IPS-15b (cell line): ENCODE results near the gene SDCCAG8.

ENCODE experiments used
- H3K27me3 ChIP-seq: one replicate; pipeline ENCODE4 v1.6.1; 2013; ENCODE audit warnings: low read length; ENCODE audit not compliant: control insufficient read depth, insufficient read depth
- H3K36me3 ChIP-seq: one replicate; pipeline ENCODE4 v1.6.1; 2013; ENCODE audit warnings: low read length; ENCODE audit not compliant: control insufficient read depth, insufficient read depth
- H3K4me1 ChIP-seq: one replicate; pipeline ENCODE4 v1.6.1; 2013; ENCODE audit warnings: mild to moderate bottlenecking, low read length; ENCODE audit not compliant: control insufficient read depth, insufficient read depth
- H3K4me3 ChIP-seq: one replicate; pipeline ENCODE4 v1.5.1; 2013; ENCODE audit warnings: low read depth, low read length
- H3K9ac ChIP-seq: one replicate; pipeline ENCODE4 v1.6.1; 2013; ENCODE audit warnings: low read depth, mild to moderate bottlenecking, low read length
- H3K9me3 ChIP-seq: one replicate; pipeline ENCODE4 v1.6.1; 2013; ENCODE audit warnings: mild to moderate bottlenecking, low read length; ENCODE audit not compliant: control insufficient read depth, insufficient read depth

The SDCCAG8 gene

GRCh38 chr1:243234978-243235647 is 20.7 kb upstream of the SDCCAG8 start:
- Histone ChIP-seq H3K4me1 (no peaks in the 10 kb centered on the region), H3K4me3 (no peak overlapping the region), H3K9me3 (peaks cover 3% of the 10 kb centered on the region), H3K27me3 (no peaks in the 10 kb centered on the region), H3K36me3 (no peaks in the 10 kb centered on the region), H3K9ac (no peak overlapping the region)

- H3K4me1 ChIP-seq, result no peaks in the 10 kb centered on the region
- peaks cover 3% of the 10 kb centered on the region for H3K9me3 ChIP-seq
- no peak overlapping the region for H3K4me3 ChIP-seq
- no peak overlapping the region for H3K9ac ChIP-seq
- H3K36me3 ChIP-seq, result no peaks in the 10 kb centered on the region
- H3K27me3 ChIP-seq, result no peaks in the 10 kb centered on the region
Observed at GRCh38 chr1:243236604-243237252, 19.1 kb upstream of the SDCCAG8 start.

GRCh38 chr1:243244432-243244841 is 11.4 kb upstream of the SDCCAG8 start:
- Histone ChIP-seq H3K9me3 (no peaks in the 10 kb centered on the region), H3K4me3 (no peak overlapping the region), H3K9ac (no peak overlapping the region), H3K4me1 (peaks cover 2% of the 10 kb centered on the region), H3K27me3 (no peaks in the 10 kb centered on the region), H3K36me3 (no peaks in the 10 kb centered on the region)

- Histone ChIP-seq H3K4me1 (peaks cover 15% of the 10 kb centered on the region), H3K4me3 (no peak overlapping the region), H3K36me3 (no peaks in the 10 kb centered on the region), H3K27me3 (no peaks in the 10 kb centered on the region), H3K9me3 (no peaks in the 10 kb centered on the region), H3K9ac (no peak overlapping the region)
Observed at GRCh38 chr1:243246916-243247315, 8.9 kb upstream of the SDCCAG8 start.

- Histone ChIP-seq H3K9ac (no peak overlapping the region), H3K27me3 (no peaks in the 10 kb centered on the region), H3K36me3 (no peaks in the 10 kb centered on the region), H3K9me3 (no peaks in the 10 kb centered on the region), H3K4me1 (peaks cover 21% of the 10 kb centered on the region), H3K4me3 (no peak overlapping the region)
Observed at GRCh38 chr1:243247901-243248300, 7.9 kb upstream of the SDCCAG8 start.

GRCh38 chr1:243249214-243249613 is 6.6 kb upstream of the SDCCAG8 start:
- Histone ChIP-seq H3K4me1 (peaks cover 22% of the 10 kb centered on the region), H3K9me3 (no peaks in the 10 kb centered on the region), H3K4me3 (no peak overlapping the region), H3K27me3 (no peaks in the 10 kb centered on the region), H3K36me3 (no peaks in the 10 kb centered on the region), H3K9ac (no peak overlapping the region)

- Histone ChIP-seq H3K4me1 (peaks cover 22% of the 10 kb centered on the region), H3K36me3 (no peaks in the 10 kb centered on the region), H3K4me3 (no peak overlapping the region), H3K9ac (no peak overlapping the region), H3K27me3 (no peaks in the 10 kb centered on the region), H3K9me3 (no peaks in the 10 kb centered on the region)
Observed at GRCh38 chr1:243250102-243250501, 5.7 kb upstream of the SDCCAG8 start.

GRCh38 chr1:243251539-243251938 is 4.3 kb upstream of the SDCCAG8 start:
- Histone ChIP-seq H3K27me3 (no peaks in the 10 kb centered on the region), H3K9me3 (no peaks in the 10 kb centered on the region), H3K4me1 (peaks cover 22% of the 10 kb centered on the region), H3K4me3 (no peak overlapping the region), H3K36me3 (no peaks in the 10 kb centered on the region), H3K9ac (no peak overlapping the region)

GRCh38 chr1:243253211-243253925 is 2.5 kb upstream of the SDCCAG8 start:
- Histone ChIP-seq H3K9ac (peak overlapping the region; percentile 80), H3K4me3 (peak overlapping the region; percentile 76), H3K4me1 (peaks cover 20% of the 10 kb centered on the region), H3K27me3 (no peaks in the 10 kb centered on the region), H3K36me3 (no peaks in the 10 kb centered on the region), H3K9me3 (no peaks in the 10 kb centered on the region)

GRCh38 chr1:243253926-243254232 is 2.0 kb upstream of the SDCCAG8 start:
- no peaks in the 10 kb centered on the region for H3K36me3 ChIP-seq
- no peaks in the 10 kb centered on the region for H3K9me3 ChIP-seq
- H3K4me1 ChIP-seq, result peaks cover 20% of the 10 kb centered on the region
- no peaks in the 10 kb centered on the region for H3K27me3 ChIP-seq
- peak overlapping the region; percentile 76 for H3K4me3 ChIP-seq
- H3K9ac ChIP-seq, result peak overlapping the region; percentile 80

- Histone ChIP-seq H3K9me3 (no peaks in the 10 kb centered on the region), H3K36me3 (no peaks in the 10 kb centered on the region), H3K4me1 (peaks cover 20% of the 10 kb centered on the region), H3K9ac (peak overlapping the region; percentile 80), H3K27me3 (no peaks in the 10 kb centered on the region), H3K4me3 (peak overlapping the region; percentile 76)
Observed at GRCh38 chr1:243254233-243254926, 1.5 kb upstream of the SDCCAG8 start.
